ENCODE results near the gene FLRT2.

FLRT2 gene, protein sequence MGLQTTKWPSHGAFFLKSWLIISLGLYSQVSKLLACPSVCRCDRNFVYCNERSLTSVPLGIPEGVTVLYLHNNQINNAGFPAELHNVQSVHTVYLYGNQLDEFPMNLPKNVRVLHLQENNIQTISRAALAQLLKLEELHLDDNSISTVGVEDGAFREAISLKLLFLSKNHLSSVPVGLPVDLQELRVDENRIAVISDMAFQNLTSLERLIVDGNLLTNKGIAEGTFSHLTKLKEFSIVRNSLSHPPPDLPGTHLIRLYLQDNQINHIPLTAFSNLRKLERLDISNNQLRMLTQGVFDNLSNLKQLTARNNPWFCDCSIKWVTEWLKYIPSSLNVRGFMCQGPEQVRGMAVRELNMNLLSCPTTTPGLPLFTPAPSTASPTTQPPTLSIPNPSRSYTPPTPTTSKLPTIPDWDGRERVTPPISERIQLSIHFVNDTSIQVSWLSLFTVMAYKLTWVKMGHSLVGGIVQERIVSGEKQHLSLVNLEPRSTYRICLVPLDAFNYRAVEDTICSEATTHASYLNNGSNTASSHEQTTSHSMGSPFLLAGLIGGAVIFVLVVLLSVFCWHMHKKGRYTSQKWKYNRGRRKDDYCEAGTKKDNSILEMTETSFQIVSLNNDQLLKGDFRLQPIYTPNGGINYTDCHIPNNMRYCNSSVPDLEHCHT

GRCh38 chr14:85529803-85530574, at the start of gene FLRT2:
FLRT2 (plus strand) TSS chr14:85530144; CDS start chr14:85621515, 91,371 bp downstream.
- no peak for DNase-seq

GRCh38 chr14:85481471-85481870, 48.5 kb upstream of the FLRT2 start:
- no peak for DNase-seq

DNA sequence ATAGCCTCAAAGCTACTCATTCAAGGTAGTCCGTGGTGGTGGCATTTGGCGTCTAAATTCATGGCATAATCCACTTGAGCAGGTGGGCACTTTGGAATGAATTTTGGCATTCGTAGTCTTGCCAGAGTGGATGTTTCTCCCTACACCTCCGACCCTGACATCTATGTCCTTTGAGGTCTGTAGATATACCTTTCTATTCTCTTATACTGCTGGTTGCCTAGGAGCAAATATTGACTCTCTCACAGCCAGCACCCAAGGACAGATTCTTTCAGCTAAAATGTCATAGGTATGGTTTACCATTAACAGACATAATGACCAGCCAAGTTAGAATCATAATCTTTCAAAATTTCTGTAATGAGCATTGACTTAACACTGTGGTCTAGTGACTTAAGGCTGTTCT, 47.4 kb upstream of the FLRT2 start:
- no peak for DNase-seq

DNA sequence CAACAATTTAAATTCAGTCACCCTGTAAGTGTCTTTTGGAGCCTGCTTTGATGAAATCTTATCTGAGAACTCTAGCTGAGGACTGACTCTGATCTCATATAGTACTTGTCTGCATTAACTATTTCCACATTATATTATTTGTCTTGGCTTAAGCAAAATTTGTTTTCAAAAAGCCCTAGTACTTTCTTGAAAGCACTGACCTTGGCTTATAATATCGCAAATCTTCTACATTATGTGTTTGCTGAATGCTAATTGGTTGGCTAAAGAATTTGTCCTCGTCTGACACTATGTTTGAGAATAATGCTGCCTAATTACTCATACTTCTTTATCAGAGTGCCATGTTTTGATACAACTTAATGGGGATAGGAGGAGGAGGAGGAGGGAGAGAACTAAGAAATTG, 46.9 kb upstream of the FLRT2 start:
- DNase-seq, result no peak

- DNase-seq, result no peak
These were observed 46.3 kb upstream of the FLRT2 start for GRCh38 chr14:85483652-85484051.

DNA sequence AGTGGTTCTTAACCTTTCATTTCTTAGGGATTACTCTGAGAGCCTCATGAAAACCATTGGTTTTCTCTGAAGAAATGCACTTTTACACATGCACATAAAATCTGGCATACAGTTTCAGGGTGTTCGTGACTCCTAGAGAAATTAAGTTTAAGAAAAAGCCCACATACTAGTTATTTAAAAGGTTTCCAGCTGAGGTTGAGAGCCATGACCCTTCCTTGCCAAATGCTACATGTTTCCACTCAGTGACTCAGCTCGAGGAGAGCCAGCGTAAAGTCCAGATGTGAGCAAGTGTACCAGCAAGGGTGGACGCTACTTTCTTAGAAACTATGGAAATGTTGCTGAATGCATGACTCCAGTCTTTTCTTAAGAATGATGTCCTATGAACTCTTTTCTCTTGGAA, 42.7 kb upstream of the FLRT2 start:
- DNase-seq, result no peak

DNA sequence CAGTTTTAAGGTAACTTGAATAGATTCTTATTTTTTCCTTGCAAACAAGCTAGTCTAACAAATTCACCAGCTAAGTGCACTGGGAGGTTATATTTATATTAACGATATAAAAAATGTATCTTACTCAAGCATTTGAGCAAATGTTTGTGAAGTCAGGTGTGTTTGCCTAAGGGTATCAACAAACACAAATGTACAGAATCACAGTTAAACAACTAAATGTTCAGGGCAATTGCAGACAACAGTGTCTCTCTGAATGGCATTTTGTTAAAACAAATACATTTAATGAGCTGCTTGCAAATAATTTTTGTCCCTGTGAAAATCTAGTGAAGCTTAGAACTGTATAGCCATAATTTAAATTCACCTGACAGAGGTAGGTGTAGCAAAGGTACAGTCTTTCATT, 28.2 kb upstream of the FLRT2 start:
- no peak for DNase-seq

DNA sequence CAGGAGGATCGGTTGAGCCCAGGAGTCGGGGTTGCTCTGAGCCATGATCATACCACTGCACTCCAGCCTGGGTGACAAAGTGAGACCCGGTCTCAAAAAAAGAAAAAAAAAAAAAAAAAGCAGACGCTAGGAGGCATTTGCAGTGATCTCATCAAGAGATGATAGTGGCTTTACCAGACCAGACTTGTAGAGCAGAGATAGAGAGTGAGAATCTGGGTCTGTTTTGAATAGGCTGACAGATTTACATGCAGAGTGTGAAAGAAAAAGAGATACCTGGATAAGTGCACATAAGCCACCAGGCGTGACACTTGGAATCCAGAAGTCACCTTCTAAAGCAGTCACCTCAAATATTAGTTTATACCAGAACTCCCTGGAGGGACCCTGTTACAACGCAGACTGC, 21.1 kb upstream of the FLRT2 start:
- no peak for DNase-seq

- no peak for DNase-seq
These were observed 17.5 kb upstream of the FLRT2 start for GRCh38 chr14:85512451-85512850.

DNA sequence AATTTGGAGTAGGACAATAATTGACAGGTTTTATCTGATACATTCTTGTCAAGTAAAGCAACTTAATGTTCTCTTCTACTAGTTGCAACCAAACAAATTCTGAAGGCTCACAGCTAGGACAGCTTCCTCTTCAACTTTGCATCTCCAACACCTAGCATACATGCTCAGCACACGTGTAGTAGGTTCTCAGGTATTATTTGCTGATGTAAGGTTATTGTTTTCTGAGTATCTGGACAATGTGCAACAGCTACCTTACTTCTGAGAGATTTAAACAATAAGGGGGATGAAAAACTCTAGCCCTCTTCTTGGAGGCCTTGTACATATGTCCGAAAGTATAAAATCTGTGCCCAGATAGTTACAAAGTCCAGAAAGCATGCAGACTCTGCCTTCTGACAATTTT, 15.5 kb upstream of the FLRT2 start:
- DNase-seq, result no peak

DNA sequence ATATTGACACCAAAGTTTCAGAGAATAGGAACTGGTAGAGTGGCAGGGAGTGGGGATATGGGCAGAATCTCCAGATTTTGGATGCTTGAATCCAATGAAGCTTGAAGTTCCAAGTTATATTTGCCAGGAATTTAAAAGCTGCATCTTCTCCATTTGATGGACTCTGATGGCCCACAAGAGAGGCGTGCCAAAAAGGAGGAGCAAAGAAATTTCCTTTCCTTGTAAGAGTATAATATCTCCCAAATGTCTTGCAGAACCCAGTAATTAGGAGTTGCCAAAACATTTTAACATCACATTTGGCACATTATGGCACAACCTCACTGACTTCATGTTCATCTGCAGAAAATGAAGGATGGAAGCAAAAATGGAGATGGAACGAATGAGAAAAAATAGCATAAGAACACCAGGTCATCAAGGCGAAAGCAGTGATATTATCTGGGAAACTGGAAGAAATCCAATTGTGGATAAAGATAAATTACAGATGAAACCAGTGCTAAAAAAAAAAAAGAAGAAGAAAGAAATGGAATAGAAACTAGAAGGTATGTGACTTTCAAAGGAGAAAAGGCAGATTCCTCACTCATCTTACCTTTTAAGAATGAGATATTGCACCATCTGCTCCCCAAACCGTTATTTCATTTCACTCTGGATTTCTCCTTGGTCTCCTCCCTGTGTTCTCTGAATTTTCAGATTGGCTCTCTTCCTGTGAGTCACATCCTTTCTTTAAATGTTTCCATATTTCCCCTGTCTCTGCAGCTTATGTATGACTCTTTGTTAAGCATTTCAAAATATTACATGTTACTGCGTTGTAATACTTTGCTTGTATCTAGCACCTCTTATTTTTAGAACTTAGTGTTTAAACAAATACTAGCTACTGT, 13.5 kb upstream of the FLRT2 start:
- no peak for DNase-seq

- no peak for DNase-seq
These were observed 12.7 kb upstream of the FLRT2 start for GRCh38 chr14:85517114-85517688.

DNA sequence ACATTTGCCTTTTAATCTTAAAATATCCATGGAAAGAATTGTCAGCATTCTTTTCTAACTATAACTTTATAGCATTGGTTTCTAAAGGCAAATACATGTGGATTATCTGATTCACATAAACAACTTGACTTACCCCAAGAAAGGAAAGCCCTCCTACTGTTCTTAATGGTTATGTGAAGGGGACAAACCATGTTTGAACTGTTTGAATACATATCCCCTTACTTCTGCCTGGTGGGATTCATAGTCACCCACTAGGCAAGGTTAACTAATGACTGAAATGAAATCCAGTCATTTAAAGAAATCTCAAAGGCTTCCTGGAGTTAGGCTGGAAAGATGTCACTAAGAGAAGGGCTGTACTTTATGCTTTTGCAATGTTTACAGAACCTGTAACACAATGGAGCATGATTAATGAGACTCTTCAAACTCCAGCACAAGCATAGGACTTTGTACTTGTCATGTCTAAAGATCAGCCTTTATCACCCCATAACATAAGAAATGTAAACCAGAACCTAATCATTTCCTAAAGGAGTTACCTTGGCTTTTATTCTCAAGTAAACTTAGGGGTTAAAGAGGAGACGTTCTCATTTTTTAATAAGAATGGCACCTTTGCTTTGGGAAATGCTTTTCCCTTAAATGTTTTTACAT, 10.2 kb upstream of the FLRT2 start:
- no peak for DNase-seq

DNA sequence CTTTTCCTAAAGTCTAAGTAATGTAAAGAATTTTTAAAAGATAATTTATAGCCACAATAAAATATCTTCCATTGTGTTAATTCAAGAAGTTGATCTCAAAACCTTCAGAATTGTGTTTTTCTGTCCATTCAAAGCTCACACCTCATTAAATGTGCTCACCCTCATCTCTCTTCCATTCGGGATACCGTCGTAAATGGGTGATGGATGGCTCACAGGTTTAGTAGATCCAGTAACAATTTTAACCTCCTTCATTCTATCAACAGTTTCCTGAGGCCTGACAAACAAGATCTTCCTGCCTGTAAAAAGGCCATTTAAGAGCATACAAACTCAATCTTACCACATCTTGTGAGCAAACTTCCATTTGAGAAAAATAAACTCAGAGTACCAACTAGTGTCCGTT, 9.4 kb upstream of the FLRT2 start:
- DNase-seq, result no peak

GRCh38 chr14:85523624-85524023, 6.3 kb upstream of the FLRT2 start:
- no peak for DNase-seq

DNA sequence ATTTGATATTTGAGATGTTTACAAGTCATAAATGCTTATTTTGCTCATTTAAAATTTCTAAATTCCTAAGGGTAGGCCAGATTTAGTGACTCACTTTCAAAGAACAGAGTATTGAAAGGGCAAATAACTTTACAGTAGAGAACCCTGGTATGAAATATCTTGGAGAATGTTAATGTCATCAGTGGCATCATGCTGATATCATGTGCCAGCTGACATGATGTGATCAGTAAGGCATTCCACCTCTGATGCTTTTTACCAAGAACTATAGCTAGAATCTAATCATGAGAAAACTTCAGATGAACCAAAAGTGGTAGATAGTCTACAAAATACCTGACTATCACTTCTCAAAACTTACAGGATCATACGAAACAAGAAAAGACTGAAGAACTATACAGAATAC, 2.9 kb upstream of the FLRT2 start:
- no peak for DNase-seq

- no peak for DNase-seq
These were observed 2.4 kb upstream of the FLRT2 start for GRCh38 chr14:85527445-85528035.

- DNase-seq, result no peak
These were observed 1.7 kb upstream of the FLRT2 start for GRCh38 chr14:85528080-85528896.

- no peak for DNase-seq
These were observed 880 bp upstream of the FLRT2 start for GRCh38 chr14:85528897-85529631.

- no peak for DNase-seq
These were observed 682 bp downstream of the FLRT2 start for GRCh38 chr14:85530626-85531025.

Data from activated naive CD4-positive, alpha-beta T cell treated with anti-CD3 and anti-CD28 coated beads, Interleukin-2, amount 50 U/mL, for 16 hours (primary cell).